Measurements from ENCODE around the gene SEPTIN6.

DNA sequence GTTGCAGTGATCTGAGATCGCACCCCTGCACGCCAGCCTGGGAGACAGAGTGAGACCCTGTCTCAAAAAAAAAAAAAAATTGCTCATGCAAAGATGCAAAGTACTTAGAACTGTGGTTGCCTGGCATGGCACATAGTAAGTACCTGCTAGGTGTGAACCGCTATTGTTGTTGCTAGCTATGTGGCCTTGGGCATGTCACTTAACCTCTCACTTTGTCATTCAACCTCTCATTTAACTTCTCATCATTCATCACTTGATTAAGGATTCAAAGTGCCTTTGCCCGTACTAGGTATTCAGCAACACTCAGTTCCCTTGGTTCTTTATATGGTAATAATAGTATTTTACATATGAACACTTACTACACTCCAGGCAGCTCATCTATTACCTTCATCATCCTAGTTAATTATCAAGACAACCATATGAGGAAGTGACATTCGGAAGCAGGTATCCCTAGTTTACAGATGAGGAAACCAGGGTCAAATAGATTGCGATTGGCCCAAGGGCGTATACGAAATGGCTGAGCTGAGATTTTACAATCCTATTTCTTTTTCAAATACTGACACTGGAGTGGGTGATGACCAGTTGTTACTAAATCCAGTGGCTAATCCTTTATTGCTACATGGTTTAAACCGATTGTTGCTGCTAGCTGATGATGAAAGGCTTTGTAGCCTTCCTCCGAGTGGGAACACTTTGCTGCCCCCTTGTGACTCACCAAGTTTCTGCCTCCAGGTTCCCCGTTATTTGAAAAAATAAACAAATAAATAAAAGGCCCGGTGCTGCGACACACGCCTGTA, 36.6 kb upstream of the SEPTIN6 start:
- TF ChIP-seq, protein P1, sequence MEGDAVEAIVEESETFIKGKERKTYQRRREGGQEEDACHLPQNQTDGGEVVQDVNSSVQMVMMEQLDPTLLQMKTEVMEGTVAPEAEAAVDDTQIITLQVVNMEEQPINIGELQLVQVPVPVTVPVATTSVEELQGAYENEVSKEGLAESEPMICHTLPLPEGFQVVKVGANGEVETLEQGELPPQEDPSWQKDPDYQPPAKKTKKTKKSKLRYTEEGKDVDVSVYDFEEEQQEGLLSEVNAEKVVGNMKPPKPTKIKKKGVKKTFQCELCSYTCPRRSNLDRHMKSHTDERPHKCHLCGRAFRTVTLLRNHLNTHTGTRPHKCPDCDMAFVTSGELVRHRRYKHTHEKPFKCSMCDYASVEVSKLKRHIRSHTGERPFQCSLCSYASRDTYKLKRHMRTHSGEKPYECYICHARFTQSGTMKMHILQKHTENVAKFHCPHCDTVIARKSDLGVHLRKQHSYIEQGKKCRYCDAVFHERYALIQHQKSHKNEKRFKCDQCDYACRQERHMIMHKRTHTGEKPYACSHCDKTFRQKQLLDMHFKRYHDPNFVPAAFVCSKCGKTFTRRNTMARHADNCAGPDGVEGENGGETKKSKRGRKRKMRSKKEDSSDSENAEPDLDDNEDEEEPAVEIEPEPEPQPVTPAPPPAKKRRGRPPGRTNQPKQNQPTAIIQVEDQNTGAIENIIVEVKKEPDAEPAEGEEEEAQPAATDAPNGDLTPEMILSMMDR (IDR thresholded peaks at IDR 0.05; ENCODE audit: insufficient read depth, low read depth, low read length), result peak; percentile 46
- TF ChIP-seq EZH2 (IDR thresholded peaks at IDR 0.05; ENCODE audit: insufficient read depth, low read length), result no peak

Measured in astrocyte (in vitro differentiated cells and primary cell).